Measurements from ENCODE around the gene SPRR2E. TPM values are rescaled to one million over a fixed set of nuclear protein-coding genes. Genes with fewer than 3 reads are reported as not detected.

The SPRR2E gene
- total and polyA plus RNA-seq, 2 of the 8 experiments (the other 6 are each of a cell fraction or from before 2014, with no cell fraction given) = not detected

DNA sequence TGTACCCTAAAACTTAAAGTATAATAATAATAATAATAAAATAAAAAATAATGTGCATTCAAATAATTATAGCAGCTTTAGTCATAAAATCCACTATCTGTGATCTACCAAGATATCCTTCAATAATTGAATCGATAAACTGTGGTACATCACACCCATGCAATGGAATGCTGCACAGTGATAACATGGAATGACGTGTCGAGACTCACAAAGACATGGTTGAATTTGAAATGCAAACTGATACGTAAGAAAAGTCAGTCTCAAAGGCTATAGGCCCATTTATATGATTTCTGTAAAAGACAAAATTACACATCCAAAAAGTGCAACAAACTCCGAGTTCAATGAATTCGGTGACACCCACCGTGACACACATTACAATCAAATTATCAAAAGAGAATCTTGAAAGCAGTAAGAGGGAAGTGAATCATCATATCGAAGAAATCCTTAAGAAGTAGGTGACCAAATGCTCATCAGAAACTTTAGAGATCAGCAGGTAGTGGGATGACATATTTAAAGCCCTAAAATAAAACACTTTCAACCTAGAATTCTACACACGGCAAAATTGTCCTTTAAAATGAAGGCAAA, 5.2 kb upstream of the SPRR2E start (continued):
- no peak for TF ChIP-seq SAP30 (IDR thresholded peaks at IDR 0.05; ENCODE audit: insufficient read depth, insufficient replicate concordance, low read length)
- no peak for TF ChIP-seq GABPA (IDR thresholded peaks at IDR 0.05; ENCODE audit: borderline replicate concordance, insufficient read depth, low read length)
- TF ChIP-seq HDAC6 (IDR thresholded peaks at IDR 0.05; ENCODE audit: low read depth, low read length) = no peak
- TF ChIP-seq SRF (IDR thresholded peaks at IDR 0.05; ENCODE audit: low read depth, low read length) = no peak
- TF ChIP-seq SP4 (IDR thresholded peaks at IDR 0.05; ENCODE audit: low read length) = no peak
- TF ChIP-seq PHF8 (conservative IDR thresholded peaks at IDR 0.05; ENCODE audit: low read depth, low read length) = no peak
- TF ChIP-seq TCF12 (IDR thresholded peaks at IDR 0.05; ENCODE audit: low read depth, low read length) = no peak
- no peak for TF ChIP-seq ZNF274 (IDR thresholded peaks at IDR 0.05; ENCODE audit: borderline replicate concordance, extremely low read depth, low read length)
- no peak for TF ChIP-seq MAX (IDR thresholded peaks at IDR 0.05)

All from H1 (cell line).